ENCODE data around the gene COQ5.

Gene COQ5

GRCh38 chr12:120465756-120466155, 63.2 kb downstream of the COQ5 start:
- no peak overlapping the region for H3K18ac ChIP-seq (ENCODE audit: low read length)
- no peak overlapping the region for H2BK5ac ChIP-seq (ENCODE audit: low read length)
- no peak overlapping the region for H3K9ac ChIP-seq (ENCODE audit: low read length)
- no peaks in the 10 kb centered on the region for H3K4me1 ChIP-seq (ENCODE audit: control insufficient read depth, low read depth, low read length)
- peaks cover 34% of the 10 kb centered on the region for H3K79me2 ChIP-seq (ENCODE audit: control insufficient read depth, insufficient read depth, low read length)
- H4K8ac ChIP-seq (ENCODE audit: low read depth, low read length) = no peak overlapping the region
- H3K79me1 ChIP-seq (ENCODE audit: low read length) = peaks cover 13% of the 10 kb centered on the region
- no peak overlapping the region for H2BK120ac ChIP-seq (ENCODE audit: low read depth, low read length)
- no peak overlapping the region for H3K27ac ChIP-seq (ENCODE audit: low read depth, low read length)
- WGBS (ENCODE audit: extremely low coverage, insufficient coverage, low lambda C conversion rate) = no CpG with 5 or more reads among the region's 5 CpGs
- H3K56ac ChIP-seq (ENCODE audit: low read length) = no peak overlapping the region
- no peak overlapping the region for H3K4me3 ChIP-seq (ENCODE audit: low read length)
- no peak for DNase-seq
- H3K4me2 ChIP-seq (ENCODE audit: low read length) = no peak overlapping the region
- no peak overlapping the region for H4K5ac ChIP-seq (ENCODE audit: low read length)
- no peak overlapping the region for H2BK15ac ChIP-seq (replicated peaks; ENCODE audit: low read depth)
- no peaks in the 10 kb centered on the region for H3K27me3 ChIP-seq (ENCODE audit: insufficient read depth, low read length, poor library complexity)
- H3K23ac ChIP-seq (ENCODE audit: low read length) = no peak overlapping the region
- H2AK5ac ChIP-seq (ENCODE audit: low read length) = no peak overlapping the region
- H3K36me3 ChIP-seq (ENCODE audit: control insufficient read depth, insufficient read depth, low read length) = peaks cover 23% of the 10 kb centered on the region
- H3K4ac ChIP-seq (ENCODE audit: low read depth, low read length) = no peak overlapping the region

GRCh38 chr12:120463712-120464111, 65.2 kb downstream of the COQ5 start:
- no peak overlapping the region for H2BK5ac ChIP-seq (ENCODE audit: low read length)
- H3K18ac ChIP-seq (ENCODE audit: low read length) = no peak overlapping the region
- no peaks in the 10 kb centered on the region for H3K27me3 ChIP-seq (ENCODE audit: insufficient read depth, low read length, poor library complexity)
- H3K79me2 ChIP-seq (ENCODE audit: control insufficient read depth, insufficient read depth, low read length) = peaks cover 29% of the 10 kb centered on the region
- H3K36me3 ChIP-seq (ENCODE audit: control insufficient read depth, insufficient read depth, low read length) = peaks cover 28% of the 10 kb centered on the region
- H2BK120ac ChIP-seq (ENCODE audit: low read depth, low read length) = no peak overlapping the region
- no peak overlapping the region for H3K9ac ChIP-seq (ENCODE audit: low read length)
- H4K5ac ChIP-seq (ENCODE audit: low read length) = no peak overlapping the region
- H3K4me3 ChIP-seq (ENCODE audit: low read length) = no peak overlapping the region
- no peaks in the 10 kb centered on the region for H3K4me1 ChIP-seq (ENCODE audit: control insufficient read depth, low read depth, low read length)
- no peak overlapping the region for H3K23ac ChIP-seq (ENCODE audit: low read length)
- no peak overlapping the region for H3K27ac ChIP-seq (ENCODE audit: low read depth, low read length)
- no peak overlapping the region for H2AK5ac ChIP-seq (ENCODE audit: low read length)
- H4K8ac ChIP-seq (ENCODE audit: low read depth, low read length) = no peak overlapping the region
- no peak overlapping the region for H2BK15ac ChIP-seq (replicated peaks; ENCODE audit: low read depth)
- no peak overlapping the region for H3K4me2 ChIP-seq (ENCODE audit: low read length)
- H3K56ac ChIP-seq (ENCODE audit: low read length) = no peak overlapping the region
- no peak overlapping the region for H3K4ac ChIP-seq (ENCODE audit: low read depth, low read length)
- peaks cover 13% of the 10 kb centered on the region for H3K79me1 ChIP-seq (ENCODE audit: low read length)
- no CpG with 5 or more reads among the region's 5 CpGs for WGBS (ENCODE audit: extremely low coverage, insufficient coverage, low lambda C conversion rate)
- no peak for DNase-seq

GRCh38 chr12:120462099-120462640, 66.8 kb downstream of the COQ5 start:
- H3K79me1 ChIP-seq (ENCODE audit: low read length) = peaks cover 13% of the 10 kb centered on the region
- no peak overlapping the region for H3K9ac ChIP-seq (ENCODE audit: low read length)
- peaks cover 16% of the 10 kb centered on the region for H3K79me2 ChIP-seq (ENCODE audit: control insufficient read depth, insufficient read depth, low read length)
- no peak overlapping the region for H3K4me3 ChIP-seq (ENCODE audit: low read length)
- peaks cover 30% of the 10 kb centered on the region for H3K36me3 ChIP-seq (ENCODE audit: control insufficient read depth, insufficient read depth, low read length)
- H3K4ac ChIP-seq (ENCODE audit: low read depth, low read length) = no peak overlapping the region
- no peak overlapping the region for H2BK120ac ChIP-seq (ENCODE audit: low read depth, low read length)
- H2BK5ac ChIP-seq (ENCODE audit: low read length) = no peak overlapping the region
- no peak overlapping the region for H2AK5ac ChIP-seq (ENCODE audit: low read length)
- no peak overlapping the region for H3K23ac ChIP-seq (ENCODE audit: low read length)
- H3K4me1 ChIP-seq (ENCODE audit: control insufficient read depth, low read depth, low read length) = no peaks in the 10 kb centered on the region
- no CpG with 5 or more reads among the region's 3 CpGs for WGBS (ENCODE audit: extremely low coverage, insufficient coverage, low lambda C conversion rate)
- H3K27ac ChIP-seq (ENCODE audit: low read depth, low read length) = no peak overlapping the region
- H3K4me2 ChIP-seq (ENCODE audit: low read length) = no peak overlapping the region
- no peaks in the 10 kb centered on the region for H3K27me3 ChIP-seq (ENCODE audit: insufficient read depth, low read length, poor library complexity)
- no peak for DNase-seq
- no peak overlapping the region for H4K8ac ChIP-seq (ENCODE audit: low read depth, low read length)
- H4K5ac ChIP-seq (ENCODE audit: low read length) = no peak overlapping the region
- H3K18ac ChIP-seq (ENCODE audit: low read length) = no peak overlapping the region
- H2BK15ac ChIP-seq (replicated peaks; ENCODE audit: low read depth) = no peak overlapping the region
- H3K56ac ChIP-seq (ENCODE audit: low read length) = no peak overlapping the region

GRCh38 chr12:120460157-120460556, 68.8 kb downstream of the COQ5 start:
- Histone ChIP-seq H3K9ac (ENCODE audit: low read length) (no peak overlapping the region), H3K4ac (ENCODE audit: low read depth, low read length) (no peak overlapping the region), H2BK5ac (ENCODE audit: low read length) (no peak overlapping the region), H3K4me3 (ENCODE audit: low read length) (no peak overlapping the region), H2BK120ac (ENCODE audit: low read depth, low read length) (no peak overlapping the region), H4K8ac (ENCODE audit: low read depth, low read length) (no peak overlapping the region), H2BK15ac (replicated peaks; ENCODE audit: low read depth) (no peak overlapping the region), H3K27ac (ENCODE audit: low read depth, low read length) (no peak overlapping the region), H3K36me3 (ENCODE audit: control insufficient read depth, insufficient read depth, low read length) (peaks cover 30% of the 10 kb centered on the region), H2AK5ac (ENCODE audit: low read length) (no peak overlapping the region), H3K23ac (ENCODE audit: low read length) (no peak overlapping the region), H3K18ac (ENCODE audit: low read length) (no peak overlapping the region), H3K79me2 (ENCODE audit: control insufficient read depth, insufficient read depth, low read length) (no peaks in the 10 kb centered on the region), H3K27me3 (ENCODE audit: insufficient read depth, low read length, poor library complexity) (no peaks in the 10 kb centered on the region), H4K5ac (ENCODE audit: low read length) (no peak overlapping the region), H3K4me1 (ENCODE audit: control insufficient read depth, low read depth, low read length) (no peaks in the 10 kb centered on the region), H3K79me1 (ENCODE audit: low read length) (peaks cover 7% of the 10 kb centered on the region), H3K56ac (ENCODE audit: low read length) (no peak overlapping the region), H3K4me2 (ENCODE audit: low read length) (no peak overlapping the region)
- DNase-seq = no peak
- no CpG with 5 or more reads among the region's 3 CpGs for WGBS (ENCODE audit: extremely low coverage, insufficient coverage, low lambda C conversion rate)

GRCh38 chr12:120457133-120457532, 71.8 kb downstream of the COQ5 start:
- Histone ChIP-seq H2AK5ac (ENCODE audit: low read length) (no peak overlapping the region), H4K8ac (ENCODE audit: low read depth, low read length) (no peak overlapping the region), H3K56ac (ENCODE audit: low read length) (no peak overlapping the region), H2BK15ac (replicated peaks; ENCODE audit: low read depth) (no peak overlapping the region), H3K18ac (ENCODE audit: low read length) (no peak overlapping the region), H3K36me3 (ENCODE audit: control insufficient read depth, insufficient read depth, low read length) (peaks cover 12% of the 10 kb centered on the region), H3K4me3 (ENCODE audit: low read length) (no peak overlapping the region), H2BK5ac (ENCODE audit: low read length) (no peak overlapping the region), H3K23ac (ENCODE audit: low read length) (no peak overlapping the region), H2BK120ac (ENCODE audit: low read depth, low read length) (no peak overlapping the region), H3K4ac (ENCODE audit: low read depth, low read length) (no peak overlapping the region), H3K9ac (ENCODE audit: low read length) (no peak overlapping the region), H3K4me1 (ENCODE audit: control insufficient read depth, low read depth, low read length) (no peaks in the 10 kb centered on the region), H4K5ac (ENCODE audit: low read length) (no peak overlapping the region), H3K79me2 (ENCODE audit: control insufficient read depth, insufficient read depth, low read length) (no peaks in the 10 kb centered on the region), H3K4me2 (ENCODE audit: low read length) (no peak overlapping the region), H3K79me1 (ENCODE audit: low read length) (no peaks in the 10 kb centered on the region), H3K27ac (ENCODE audit: low read depth, low read length) (no peak overlapping the region), H3K27me3 (ENCODE audit: insufficient read depth, low read length, poor library complexity) (no peaks in the 10 kb centered on the region)
- no CpG with 5 or more reads among the region's 6 CpGs for WGBS (ENCODE audit: extremely low coverage, insufficient coverage, low lambda C conversion rate)
- peak; percentile 76 for DNase-seq

GRCh38 chr12:120455302-120455701, 73.7 kb downstream of the COQ5 start:
- Histone ChIP-seq H3K23ac (ENCODE audit: low read length) (no peak overlapping the region), H3K27ac (ENCODE audit: low read depth, low read length) (no peak overlapping the region), H4K5ac (ENCODE audit: low read length) (no peak overlapping the region), H4K8ac (ENCODE audit: low read depth, low read length) (no peak overlapping the region), H3K36me3 (ENCODE audit: control insufficient read depth, insufficient read depth, low read length) (peaks cover 8% of the 10 kb centered on the region), H3K56ac (ENCODE audit: low read length) (no peak overlapping the region), H3K4me1 (ENCODE audit: control insufficient read depth, low read depth, low read length) (no peaks in the 10 kb centered on the region), H2AK5ac (ENCODE audit: low read length) (no peak overlapping the region), H2BK15ac (replicated peaks; ENCODE audit: low read depth) (no peak overlapping the region), H3K27me3 (ENCODE audit: insufficient read depth, low read length, poor library complexity) (no peaks in the 10 kb centered on the region), H3K79me1 (ENCODE audit: low read length) (no peaks in the 10 kb centered on the region), H3K18ac (ENCODE audit: low read length) (no peak overlapping the region), H2BK5ac (ENCODE audit: low read length) (no peak overlapping the region), H3K9ac (ENCODE audit: low read length) (no peak overlapping the region), H2BK120ac (ENCODE audit: low read depth, low read length) (no peak overlapping the region), H3K4me3 (ENCODE audit: low read length) (no peak overlapping the region), H3K4ac (ENCODE audit: low read depth, low read length) (no peak overlapping the region), H3K4me2 (ENCODE audit: low read length) (no peak overlapping the region), H3K79me2 (ENCODE audit: control insufficient read depth, insufficient read depth, low read length) (no peaks in the 10 kb centered on the region)
- WGBS (ENCODE audit: extremely low coverage, insufficient coverage, low lambda C conversion rate) = no CpG with 5 or more reads among the region's 7 CpGs
- DNase-seq = no peak

All from mesendoderm (in vitro differentiated cells).